ENCODE results near the gene TNRC18. TPM values are rescaled to one million over a fixed set of nuclear protein-coding genes. Genes with fewer than 3 reads are reported as not detected.

TNRC18 gene
- total RNA-seq, 4 donors from 2014 or later = 79.9 to 160 (median 91.3) TPM

- H3K4me3 ChIP-seq (ENCODE audit: low read depth, poor library complexity, severe bottlenecking) = no peak overlapping the region
- intact Hi-C loops (cut with DNase I; ENCODE audit: low total_unique reads) = no loop called here
- DNase-seq (ENCODE audit: low spot score in 2 of 2) = no peak
- no peak for TF ChIP-seq POLR2A (IDR thresholded peaks at IDR 0.05)
- TF ChIP-seq CTCF (IDR thresholded peaks at IDR 0.05) = no peak
- WGBS, 2 donors = 92 to 93% methylated on average over 35 of the region's 35 CpGs
These were observed 71.9 kb downstream of the TNRC18 start for GRCh38 chr7:5351507-5352265.

- no peak for TF ChIP-seq POLR2A (IDR thresholded peaks at IDR 0.05)
- intact Hi-C loops (cut with DNase I; ENCODE audit: low total_unique reads) = no loop called here
- DNase-seq (ENCODE audit: low spot score in 2 of 2) = no peak
- 87 to 89% methylated on average over 23 of the region's 23 CpGs for WGBS, 2 donors
- H3K4me3 ChIP-seq (ENCODE audit: low read depth, poor library complexity, severe bottlenecking) = no peak overlapping the region
These were observed 72.8 kb downstream of the TNRC18 start for GRCh38 chr7:5350600-5351385.

- TF ChIP-seq POLR2A (IDR thresholded peaks at IDR 0.05) (no peak), CTCF (IDR thresholded peaks at IDR 0.05) (no peak)
- WGBS, 2 donors = 86 to 88% methylated on average over 14 to 15 of the region's 15 CpGs
- no peak for DNase-seq (ENCODE audit: low spot score in 2 of 2)
- H3K4me3 ChIP-seq (ENCODE audit: low read depth, poor library complexity, severe bottlenecking) = no peak overlapping the region
- intact Hi-C loops (cut with DNase I; ENCODE audit: low total_unique reads) = no loop called here
These were observed 73.5 kb downstream of the TNRC18 start for GRCh38 chr7:5350174-5350463.

- TF ChIP-seq CTCF (IDR thresholded peaks at IDR 0.05) (no peak), POLR2A (IDR thresholded peaks at IDR 0.05) (no peak)
- no peak for DNase-seq (ENCODE audit: low spot score in 2 of 2)
- 79 to 84% methylated on average over 30 to 34 of the region's 34 CpGs for WGBS, 2 donors
- H3K4me3 ChIP-seq (ENCODE audit: low read depth, poor library complexity, severe bottlenecking) = no peak overlapping the region
- intact Hi-C loops (cut with DNase I; ENCODE audit: low total_unique reads) = no loop called here
These were observed 74.0 kb downstream of the TNRC18 start for GRCh38 chr7:5349437-5350173.

GRCh38 chr7:5349005-5349380, 74.6 kb downstream of the TNRC18 start:
- H3K4me3 ChIP-seq (ENCODE audit: low read depth, poor library complexity, severe bottlenecking) = no peak overlapping the region
- WGBS, 2 donors = 80 to 89% methylated on average over 17 of the region's 17 CpGs
- DNase-seq (ENCODE audit: low spot score in 2 of 2) = no peak
- intact Hi-C loops (cut with DNase I; ENCODE audit: low total_unique reads) = no loop called here
- TF ChIP-seq CTCF (IDR thresholded peaks at IDR 0.05) = no peak
- TF ChIP-seq POLR2A (IDR thresholded peaks at IDR 0.05) = no peak

Data from lower leg skin (tissue), 4 donors.